Neural progenitor cell (in vitro differentiated cells): ENCODE measurements around the gene MAT1A.
"Not testable (repeated sequence)": the region's sequence is repeated elsewhere in the genome, so short reads cannot be mapped to it uniquely, and the experiment has no call there.

Experiments
- EZH2 ChIP-seq: fragments of 200-600 bp; sonication (generic); IDR thresholded peaks from 2 replicates; pipeline ENCODE4 v1.6.1; 2017; ENCODE audit warnings: antibody characterized with exemption, mild to moderate bottlenecking, moderate library complexity
- TF ChIP-seq, protein P1 (sequence below): fragments of 200-600 bp; sonication (generic); IDR thresholded peaks from 2 replicates; pipeline ENCODE4 v1.5.1; 2017; ENCODE audit warnings: antibody characterized with exemption, mild to moderate bottlenecking

GRCh38 chr10:80233871-80234270 is 55.6 kb downstream of the MAT1A start:
- TF ChIP-seq, protein P1, sequence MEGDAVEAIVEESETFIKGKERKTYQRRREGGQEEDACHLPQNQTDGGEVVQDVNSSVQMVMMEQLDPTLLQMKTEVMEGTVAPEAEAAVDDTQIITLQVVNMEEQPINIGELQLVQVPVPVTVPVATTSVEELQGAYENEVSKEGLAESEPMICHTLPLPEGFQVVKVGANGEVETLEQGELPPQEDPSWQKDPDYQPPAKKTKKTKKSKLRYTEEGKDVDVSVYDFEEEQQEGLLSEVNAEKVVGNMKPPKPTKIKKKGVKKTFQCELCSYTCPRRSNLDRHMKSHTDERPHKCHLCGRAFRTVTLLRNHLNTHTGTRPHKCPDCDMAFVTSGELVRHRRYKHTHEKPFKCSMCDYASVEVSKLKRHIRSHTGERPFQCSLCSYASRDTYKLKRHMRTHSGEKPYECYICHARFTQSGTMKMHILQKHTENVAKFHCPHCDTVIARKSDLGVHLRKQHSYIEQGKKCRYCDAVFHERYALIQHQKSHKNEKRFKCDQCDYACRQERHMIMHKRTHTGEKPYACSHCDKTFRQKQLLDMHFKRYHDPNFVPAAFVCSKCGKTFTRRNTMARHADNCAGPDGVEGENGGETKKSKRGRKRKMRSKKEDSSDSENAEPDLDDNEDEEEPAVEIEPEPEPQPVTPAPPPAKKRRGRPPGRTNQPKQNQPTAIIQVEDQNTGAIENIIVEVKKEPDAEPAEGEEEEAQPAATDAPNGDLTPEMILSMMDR = not testable (repeated sequence)
- TF ChIP-seq EZH2 = not testable (repeated sequence)
